ENCODE results near the gene MMS19. TPM values are rescaled to one million over a fixed set of nuclear protein-coding genes. Genes with fewer than 3 reads are reported as not detected.
"Not testable (repeated sequence)": the region's sequence is repeated elsewhere in the genome, so short reads cannot be mapped to it uniquely, and the experiment has no call there.

The MMS19 gene
- total RNA-seq, 4 donors from 2014 or later, result 80.4 to 90.2 (median 88.4) TPM

- no peak for DNase-seq (ENCODE audit: low spot score in 2 of 2)
- WGBS, 2 donors, result 14% methylated on average over 9 of the region's 9 CpGs
- Histone ChIP-seq H3K27me3 (no peaks in the 10 kb centered on the region), H3K4me1 (peaks cover 4 to 31% (median 22%) of the 10 kb centered on the region in 4 donors), H3K4me3 (peak overlapping the region; percentile 78 to 98 (median 84)), H3K9me3 (no peaks in the 10 kb centered on the region), H3K36me3 (peaks cover 0 to 31% (median 10%) of the 10 kb centered on the region in 3 donors), H3K27ac (peak overlapping the region in 3 of 4 donors; percentile 89 to 92 (median 90))
- TF ChIP-seq EP300 (IDR thresholded peaks at IDR 0.05) (no peak), POLR2A (IDR thresholded peaks at IDR 0.05) (no peak)
Measured at GRCh38 chr10:97427571-97428179, 70.5 kb downstream of the MMS19 start.

DNA sequence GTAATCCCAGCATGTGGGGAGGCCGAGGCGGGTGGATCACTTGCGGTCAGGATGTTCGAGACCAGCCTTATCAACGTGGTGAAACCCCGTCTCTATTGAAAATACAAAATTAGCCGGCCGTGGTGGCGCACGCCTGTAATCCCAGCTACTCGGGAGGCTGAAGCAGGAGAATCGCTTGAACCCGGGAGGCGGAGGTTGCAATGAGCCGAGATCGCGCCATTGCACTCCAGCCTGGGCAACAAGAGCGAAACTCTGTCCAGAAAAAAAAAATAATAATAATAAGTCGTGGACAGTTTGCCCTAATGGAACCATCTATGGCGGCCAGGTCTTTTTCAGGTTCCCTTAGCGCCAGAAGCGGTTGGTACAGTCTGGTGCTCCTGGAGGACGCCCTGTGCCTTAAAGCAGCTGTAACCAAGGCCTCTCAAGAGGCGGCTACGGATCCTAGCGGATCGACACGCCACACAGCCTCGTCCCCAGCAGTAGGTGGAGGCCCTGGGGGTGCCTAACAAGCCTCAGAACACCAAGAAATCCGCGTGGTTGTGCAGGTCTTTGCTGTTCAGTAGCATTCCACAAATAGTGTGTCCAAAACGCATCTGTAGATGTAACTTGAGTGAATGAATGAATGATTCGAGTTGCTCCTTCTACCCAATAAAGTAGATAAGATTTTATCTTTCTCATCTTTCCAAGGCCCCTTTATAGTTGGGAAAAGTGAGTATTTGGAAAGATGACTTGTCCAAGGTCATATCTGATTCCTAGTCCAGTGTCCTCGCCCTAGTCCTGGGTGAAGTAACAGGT, 71.2 kb downstream of the MMS19 start:
- no peaks in the 10 kb centered on the region for H3K9me3 ChIP-seq
- 9 to 14% methylated on average over 34 of the region's 34 CpGs for WGBS, 2 donors
- DNase-seq (ENCODE audit: low spot score in 2 of 2), result no peak
- H3K4me1 ChIP-seq, result peaks cover 4 to 31% (median 22%) of the 10 kb centered on the region in 4 donors
- TF ChIP-seq CTCF (IDR thresholded peaks at IDR 0.05) (no peak), POLR2A (IDR thresholded peaks at IDR 0.05) (no peak), EP300 (IDR thresholded peaks at IDR 0.05) (no peak)
- H3K36me3 ChIP-seq, result peaks cover 0 to 27% (median 8%) of the 10 kb centered on the region in 3 donors
- H3K4me3 ChIP-seq, result peak overlapping the region; percentile 78 to 98 (median 84)
- no peaks in the 10 kb centered on the region for H3K27me3 ChIP-seq
- H3K27ac ChIP-seq, result peak overlapping the region; percentile 72 to 92 (median 90)

DNA sequence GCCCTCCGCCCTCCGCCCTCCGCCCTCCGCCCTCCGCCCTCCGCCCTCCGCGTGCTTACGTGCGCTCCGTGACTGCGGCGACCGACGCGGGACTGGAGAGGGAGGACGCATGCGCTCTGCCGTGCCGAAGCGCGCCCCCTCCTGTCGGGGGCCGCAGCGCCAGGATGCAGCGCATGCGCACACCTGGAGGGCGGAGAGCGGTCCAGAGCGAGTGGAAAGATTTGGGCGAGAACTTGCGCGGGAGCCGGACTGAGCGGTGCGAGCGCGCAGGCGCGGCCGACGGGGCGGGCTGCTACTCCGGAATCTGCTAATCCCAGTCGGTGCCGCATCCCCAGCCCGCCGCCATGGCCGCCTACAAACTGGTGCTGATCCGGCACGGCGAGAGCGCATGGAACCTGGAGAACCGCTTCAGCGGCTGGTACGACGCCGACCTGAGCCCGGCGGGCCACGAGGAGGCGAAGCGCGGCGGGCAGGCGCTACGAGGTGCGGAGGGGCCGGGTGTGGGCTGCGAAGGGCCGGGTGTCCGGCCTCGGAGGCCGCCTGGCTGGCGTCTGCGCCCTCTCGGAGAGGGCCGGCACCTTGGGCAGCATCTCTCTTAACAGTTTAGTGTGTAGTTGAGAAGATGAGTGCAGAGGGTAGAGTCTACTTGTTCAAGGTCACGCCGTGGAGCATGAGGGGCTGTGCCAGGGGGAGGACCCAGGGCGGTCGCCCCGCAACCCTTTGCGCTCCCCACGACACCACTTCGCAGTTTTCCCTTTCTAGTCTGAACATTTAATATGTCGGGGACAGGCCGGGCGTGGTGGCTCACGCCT, 72.1 kb downstream of the MMS19 start, which contains the start of gene PGAM1:
TSS of gene PGAM1 (plus strand) at position 228 of the 812 bp plus-strand sequence. CDS start at position 345, 117 bp downstream.
- H3K27ac ChIP-seq, result peak within 1 kb of the TSS; percentile 72 to 93 (median 90)
- DNase-seq (ENCODE audit: low spot score in 2 of 2), result peak; percentile 85 to 87
- peaks cover 0 to 19% (median under 1%) of the 10 kb centered on the region in 3 donors for H3K36me3 ChIP-seq
- TF ChIP-seq EP300 (IDR thresholded peaks at IDR 0.05) (peak; percentile 83 to 97), POLR2A (IDR thresholded peaks at IDR 0.05) (peak; percentile 70 to 79), CTCF (IDR thresholded peaks at IDR 0.05) (peak; percentile 63 to 86 (median 80))
- H3K9me3 ChIP-seq, result no peaks in the 10 kb centered on the region
- H3K27me3 ChIP-seq, result no peaks in the 10 kb centered on the region
- peaks cover 4 to 31% (median 22%) of the 10 kb centered on the region in 4 donors for H3K4me1 ChIP-seq
- H3K4me3 ChIP-seq, result peak within 1 kb of the TSS; percentile 78 to 98 (median 84)
- WGBS, 2 donors, result 0 to 1% methylated on average over 35 to 52 of the region's 90 CpGs

DNA sequence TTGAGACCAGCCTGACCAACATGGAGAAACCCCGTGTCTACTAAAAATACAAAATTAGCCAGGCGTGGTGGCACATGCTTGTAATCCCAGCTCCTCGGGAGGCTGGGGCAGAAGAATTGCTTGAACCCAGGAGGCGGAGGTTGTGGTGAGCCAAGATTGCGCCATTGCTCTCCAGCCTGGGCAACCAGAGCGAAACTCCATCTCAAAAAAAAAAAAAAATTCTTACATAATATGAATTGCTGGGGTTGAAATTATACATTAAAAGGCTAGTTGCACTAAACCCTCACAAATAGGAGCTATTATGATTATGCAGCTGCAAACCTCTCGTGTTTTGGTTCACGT, 74.5 kb downstream of the MMS19 start:
- not testable (repeated sequence) for H3K27me3 ChIP-seq; H3K4me3 ChIP-seq; H3K9me3 ChIP-seq; H3K36me3 ChIP-seq; DNase-seq (ENCODE audit: low spot score in 2 of 2)
- Histone ChIP-seq H3K27ac (peak overlapping the region in 1 of 4 donors; percentile 18), H3K4me1 (peaks cover 4 to 26% (median 22%) of the 10 kb centered on the region in 4 donors)
- 76 to 78% methylated on average over 8 of the region's 8 CpGs for WGBS, 2 donors

GRCh38 chr10:97416565-97416964, 81.7 kb downstream of the MMS19 start:
- DNase-seq (ENCODE audit: low spot score in 2 of 2), result no peak
- TF ChIP-seq CTCF (IDR thresholded peaks at IDR 0.05), result no peak
- TF ChIP-seq POLR2A (IDR thresholded peaks at IDR 0.05), result no peak
- TF ChIP-seq EP300 (IDR thresholded peaks at IDR 0.05), result no peak
- H3K36me3 ChIP-seq, result no peaks in the 10 kb centered on the region
- H3K27ac ChIP-seq, result no peak overlapping the region
- H3K27me3 ChIP-seq, result no peaks in the 10 kb centered on the region
- WGBS, 2 donors, result 79 to 84% methylated on average over 6 of the region's 6 CpGs
- peaks cover 0 to 5% (median 0%) of the 10 kb centered on the region in 4 donors for H3K4me1 ChIP-seq
- H3K9me3 ChIP-seq, result no peaks in the 10 kb centered on the region
- no peak overlapping the region for H3K4me3 ChIP-seq
